GM12878 (cell line): ENCODE data around the gene TMEM212. TPM values are rescaled to one million over a fixed set of nuclear protein-coding genes. Genes with fewer than 3 reads are reported as not detected.

ENCODE experiments used
- CTCF ChIP-seq, 3 experiments: IDR thresholded peaks in 2 of 3; conservative IDR thresholded peaks in 1 of 3; 2 replicates each; pipeline ENCODE4 v1.5.1; 2011; ENCODE audit warnings: low read depth in 3 of 3, low read length in 3 of 3, mild to moderate bottlenecking in 3 of 3, control low read depth in 2 of 3, moderate library complexity in 2 of 3, inconsistent platforms in 1 of 3, mixed read lengths in 1 of 3; ENCODE audit not compliant: control insufficient read depth in 2 of 3, insufficient read depth in 1 of 3; ENCODE audit errors: extremely low read depth in 1 of 3
- E4F1 ChIP-seq: fragments of 450-650 bp; IDR thresholded peaks from 2 replicates; pipeline ENCODE4 v1.6.1; 2018; ENCODE audit warnings: borderline replicate concordance, mild to moderate bottlenecking; ENCODE audit not compliant: partially characterized antibody
- EGR1 ChIP-seq, 2 experiments: IDR thresholded peaks; 1 replicate in 1 of 2; 2 replicates in 1 of 2; pipeline ENCODE4 v1.6.1; 2011 to 2012; ENCODE audit warnings: low read depth in 2 of 2, low read length in 2 of 2, borderline replicate concordance in 1 of 2, mild to moderate bottlenecking in 1 of 2, moderate library complexity in 1 of 2
- FOXK2 ChIP-seq: fragments of 450-650 bp; IDR thresholded peaks from 2 replicates; pipeline ENCODE4 v1.6.1; 2017; ENCODE audit warnings: mild to moderate bottlenecking, moderate library complexity
- GABPA ChIP-seq: IDR thresholded peaks from 2 replicates; pipeline ENCODE4 v1.6.1; 2014; ENCODE audit warnings: antibody characterized with exemption, low read depth, mild to moderate bottlenecking, inconsistent platforms
- GATAD2B ChIP-seq: fragments of 450-650 bp; conservative IDR thresholded peaks from 2 replicates; pipeline ENCODE4 v1.6.1; 2017; ENCODE audit warnings: low read depth, mild to moderate bottlenecking, moderate library complexity
- KAT2A ChIP-seq: conservative IDR thresholded peaks from 2 replicates; pipeline ENCODE4 v1.6.1; 2011; ENCODE audit warnings: low read depth, low read length; ENCODE audit not compliant: control insufficient read depth
- NRF1 ChIP-seq: conservative IDR thresholded peaks from 2 replicates; pipeline ENCODE4 v1.6.1; 2011; ENCODE audit warnings: mild to moderate bottlenecking, low read depth, low read length, improper control_type of control experiment
- TBL1XR1 ChIP-seq: IDR thresholded peaks from 2 replicates; pipeline ENCODE4 v1.6.1; 2012; ENCODE audit warnings: low read depth, low read length, improper control_type of control experiment
- ZNF687 ChIP-seq: fragments of 450-650 bp; IDR thresholded peaks from 2 replicates; pipeline ENCODE4 v1.6.1; 2017; ENCODE audit warnings: mild to moderate bottlenecking, moderate library complexity
- polyA plus RNA-seq, 11 experiments: library from polyadenylated mRNA; depleted of rRNA in 4 of 11; unstranded in 6 of 11; stranded (reverse) in 5 of 11; fragments of >200 nt; fragmentation: Nextera tagmentation in 4 of 11; fragmentation: Illumina TruSeq in 1 of 11; extraction: Ambion mirVana in 4 of 11; extraction: Trizol in 1 of 11; gene quantifications; 1 replicate in 1 of 11; 2 replicates in 10 of 11; pipeline versions ENCODE4 v1.2.1 to v1.2.3, GENCODE V29; 2011 to 2016; ENCODE audit warnings: inconsistent platforms in 2 of 11, missing spikeins in 2 of 11, low read depth in 1 of 11
- total RNA-seq, 4 experiments: library from RNA; depleted of rRNA in 3 of 4; stranded (reverse); fragments of >200 nt in 3 of 4; fragmentation: Illumina TruSeq in 1 of 4; extraction: Trizol in 1 of 4; gene quantifications; 2 replicates each; pipeline versions ENCODE4 v1.2.1 to v1.2.3, GENCODE V29; 2013 to 2021

TMEM212 gene
- total and polyA plus RNA-seq, 10 of the 15 experiments (the other 5 are each of a cell fraction or from before 2014, with no cell fraction given): not detected

GRCh38 chr3:171862392-171862791 is 19.2 kb downstream of the TMEM212 start (continued):
- TF ChIP-seq ZNF687 (no peak), EGR1 (IDR thresholded peaks at IDR 0.05; ENCODE audit: borderline replicate concordance in 1 of 2, low read depth in 2 of 2, low read length in 2 of 2) (no peak), E4F1 (no peak), FOXK2 (no peak), TBL1XR1 (no peak), GATAD2B (no peak), NRF1 (no peak), KAT2A (no peak), CTCF (IDR thresholded peaks at IDR 0.05 in 2 of 3, conservative IDR thresholded peaks at IDR 0.05 in 1 of 3; ENCODE audit: control insufficient read depth in 2 of 3, extremely low read depth in 1 of 3, insufficient read depth in 1 of 3, low read depth in 3 of 3, low read length in 3 of 3) (no peak), GABPA (no peak)
